Right lobe of liver (tissue), 6 donors: Measurements from ENCODE around the gene ANKRD44. TPM values are rescaled to one million over a fixed set of nuclear protein-coding genes. Genes with fewer than 3 reads are reported as not detected.

Source experiments
- ATAC-seq, 4 donors: fragments of 200-7000 bp; cut with Tn5 transposase; one replicate each; pipeline ENCODE4 v1.9.1; 2020; ENCODE audit warnings: mild to moderate bottlenecking in 4 of 4, moderate library complexity in 4 of 4
- DNase-seq, 3 donors: peaks; one replicate each; pipeline ENCODE4 v3.0.0-alpha.2; 2020
- H3K27ac ChIP-seq, 3 donors: fragments of 200-600 bp; one replicate each; pipeline ENCODE4 v1.8.0; 2022
- H3K27me3 ChIP-seq, 2 donors: fragments of 200-600 bp; one replicate each; pipeline ENCODE4 v1.8.0; 2022
- H3K36me3 ChIP-seq, 4 donors: fragments of 200-600 bp; sonication (generic) in 1 of 4; one replicate each; pipeline versions ENCODE4 v1.5.1 to v1.8.0; 2017 to 2022; ENCODE audit warnings: control low read depth in 1 of 4
- H3K4me1 ChIP-seq, 4 donors: fragments of 200-600 bp; sonication (generic) in 1 of 4; one replicate each; pipeline versions ENCODE4 v1.5.1 to v1.8.0; 2017 to 2022; ENCODE audit warnings: control low read depth in 1 of 4
- H3K4me3 ChIP-seq, 3 donors: fragments of 200-600 bp; one replicate each; pipeline ENCODE4 v1.8.0; 2022
- H3K9me3 ChIP-seq, 4 donors: fragments of 200-600 bp; sonication (generic) in 1 of 4; one replicate each; pipeline versions ENCODE4 v1.5.1 to v1.8.0; 2017 to 2022; ENCODE audit warnings: control low read depth in 1 of 4
- POLR2A ChIP-seq: fragments of 450-650 bp; IDR thresholded peaks from one replicate; pipeline ENCODE4 v1.6.1; 2017; ENCODE audit warnings: antibody characterized with exemption, mild to moderate bottlenecking
- WGBS: methylation state at CpG from one replicate; pipeline ENCODE4 v1.1.6; 2018; ENCODE audit warnings: low coverage, low lambda C conversion rate; ENCODE audit not compliant: insufficient coverage; ENCODE audit errors: missing lambda C conversion rate; 5-methylcytosine and 5-hydroxymethylcytosine counted together
- intact Hi-C, 2 donors: fragments of 100-400 bp; cut with DNase I; formaldehyde crosslinking; loops; one replicate each; pipeline versions ENCODE4 v1.11.2 to v1.14.1; 2022
- long read RNA-seq: library from polyadenylated mRNA; unstranded; transcript quantifications from one replicate; pipeline ENCODE4 v2.0.0, GENCODE V29; 2019
- total RNA-seq, 6 experiments: library from RNA; depleted of rRNA in 2 of 6; stranded (reverse); fragments of >200 nt in 2 of 6; fragmentation: NEBNext Ultra II Directional in 3 of 6; extraction: Animal tissue kit (Norgen Biotek cat#: 25700) in 3 of 6; gene quantifications; one replicate each; pipeline versions ENCODE4 v1.1.0 to v1.2.4, GENCODE V29; 2016 to 2023
- TF ChIP-seq, protein P1 (sequence below), 4 donors: fragments of 200-600 bp in 3 of 4; fragments of 450-650 bp in 1 of 4; IDR thresholded peaks; one replicate each; pipeline versions ENCODE4 v1.5.1 to v1.8.0; 2016 to 2022; ENCODE audit warnings: antibody characterized with exemption in 4 of 4, mild to moderate bottlenecking in 2 of 4
- donor health status: DM: no; HTN: yes; CAD: no.
- donor health status: DM: no; HTN: no; CAD: no.
- donor health status: DM: no; HTN: no; CAD: no.
- donor health status: DM: no; HTN: yes; CAD: no.
- donor health status: DM: no; HTN: yes; CAD: no.

ANKRD44 gene
- total RNA-seq: 10 to 100 TPM in 4 of 6 experiments, 1 to 10 TPM in 2; 7.9 to 19.5 (median 13.3) TPM
- long read RNA-seq, partial matches to known transcripts: 0 of 4 reads
- long read RNA-seq, other reads (novel, unspliced or antisense): 3 of 4 reads

GRCh38 chr2:197310271-197310985 lies at the start of gene ANKRD44:
ANKRD44 (minus strand) TSS chr2:197310780; CDS start chr2:197310604, 176 bp downstream.
- H3K27me3 ChIP-seq: no peaks in the 10 kb centered on the region
- H3K27ac ChIP-seq: peak within 1 kb of the TSS; percentile 66 to 94 (median 80)
- intact Hi-C loops: loop anchor here (10.0 kb wide), 2 partner anchors 106 to 116 kb away; no protein-coding TSS in a partner anchor
- peak; percentile 92 for TF ChIP-seq POLR2A
- TF ChIP-seq, protein P1, sequence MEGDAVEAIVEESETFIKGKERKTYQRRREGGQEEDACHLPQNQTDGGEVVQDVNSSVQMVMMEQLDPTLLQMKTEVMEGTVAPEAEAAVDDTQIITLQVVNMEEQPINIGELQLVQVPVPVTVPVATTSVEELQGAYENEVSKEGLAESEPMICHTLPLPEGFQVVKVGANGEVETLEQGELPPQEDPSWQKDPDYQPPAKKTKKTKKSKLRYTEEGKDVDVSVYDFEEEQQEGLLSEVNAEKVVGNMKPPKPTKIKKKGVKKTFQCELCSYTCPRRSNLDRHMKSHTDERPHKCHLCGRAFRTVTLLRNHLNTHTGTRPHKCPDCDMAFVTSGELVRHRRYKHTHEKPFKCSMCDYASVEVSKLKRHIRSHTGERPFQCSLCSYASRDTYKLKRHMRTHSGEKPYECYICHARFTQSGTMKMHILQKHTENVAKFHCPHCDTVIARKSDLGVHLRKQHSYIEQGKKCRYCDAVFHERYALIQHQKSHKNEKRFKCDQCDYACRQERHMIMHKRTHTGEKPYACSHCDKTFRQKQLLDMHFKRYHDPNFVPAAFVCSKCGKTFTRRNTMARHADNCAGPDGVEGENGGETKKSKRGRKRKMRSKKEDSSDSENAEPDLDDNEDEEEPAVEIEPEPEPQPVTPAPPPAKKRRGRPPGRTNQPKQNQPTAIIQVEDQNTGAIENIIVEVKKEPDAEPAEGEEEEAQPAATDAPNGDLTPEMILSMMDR (IDR thresholded peaks at IDR 0.05): peak; percentile 28 to 83 (median 54)
- DNase-seq (peak; percentile 95 to 97 (median 95)), ATAC-seq (peak; percentile 92 to 99 (median 95))
- peaks cover 0 to 20% (median 0%) of the 10 kb centered on the region in 4 donors for H3K4me1 ChIP-seq
- no CpG with 5 or more reads among the region's 102 CpGs for WGBS
- H3K36me3 ChIP-seq: no peaks in the 10 kb centered on the region
- H3K9me3 ChIP-seq: no peaks in the 10 kb centered on the region
- H3K4me3 ChIP-seq: peak within 1 kb of the TSS; percentile 59 to 67 (median 61)

DNA sequence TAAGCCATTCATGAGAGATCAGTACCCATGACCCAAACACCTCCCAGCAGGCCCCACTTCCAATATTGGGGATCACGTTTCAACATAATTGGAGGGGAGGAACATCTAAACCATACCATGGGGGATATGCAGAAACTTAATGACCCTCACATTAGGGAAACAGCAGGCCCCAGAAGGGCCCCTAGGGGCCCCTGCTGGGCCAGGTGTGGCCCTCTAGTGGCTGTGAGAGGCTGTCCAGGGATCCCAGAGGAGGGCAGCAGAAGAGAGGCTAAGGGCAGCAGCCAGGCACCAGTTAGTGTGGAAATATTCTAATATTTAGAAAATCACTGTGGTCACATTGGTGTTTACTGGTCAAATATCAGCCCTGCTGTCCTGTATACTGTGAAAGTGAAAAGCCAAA lies 49.3 kb upstream of the ANKRD44 start:
- no peaks in the 10 kb centered on the region for H3K9me3 ChIP-seq
- H3K27me3 ChIP-seq: no peaks in the 10 kb centered on the region
- DNase-seq (no peak), ATAC-seq (no peak)
- 88% methylated on average over 1 of the region's 1 CpG for WGBS
- no peak overlapping the region for H3K4me3 ChIP-seq
- H3K4me1 ChIP-seq: no peaks in the 10 kb centered on the region
- H3K27ac ChIP-seq: no peak overlapping the region
- no peaks in the 10 kb centered on the region for H3K36me3 ChIP-seq
- TF ChIP-seq, protein P1 (IDR thresholded peaks at IDR 0.05): no peak
- TF ChIP-seq POLR2A: no peak
- intact Hi-C loops: no loop called here

DNA sequence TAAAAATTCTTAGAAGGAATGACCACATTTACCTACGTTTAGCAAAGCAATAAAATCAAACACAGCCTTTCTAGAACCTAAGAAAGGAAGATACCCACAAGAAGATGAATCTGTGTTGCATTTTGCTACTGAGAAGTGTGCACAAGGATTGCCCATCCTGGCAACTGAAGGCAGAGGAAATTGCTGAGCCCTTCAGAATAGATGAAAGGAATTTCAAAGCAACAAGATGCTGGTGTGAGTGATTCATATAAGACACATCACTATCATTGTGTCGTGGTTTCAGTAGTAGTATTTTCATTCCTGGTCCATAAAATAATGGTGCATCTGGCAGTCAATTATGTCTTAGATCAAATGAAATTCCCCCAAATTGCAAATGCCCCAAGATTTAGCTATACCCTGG lies 48.4 kb upstream of the ANKRD44 start:
- H3K27ac ChIP-seq: no peak overlapping the region
- intact Hi-C loops: no loop called here
- no peaks in the 10 kb centered on the region for H3K27me3 ChIP-seq
- WGBS: 30% methylated on average over 2 of the region's 2 CpGs
- H3K4me1 ChIP-seq: no peaks in the 10 kb centered on the region
- no peak overlapping the region for H3K4me3 ChIP-seq
- no peak for ATAC-seq
- DNase-seq: no peak
- H3K9me3 ChIP-seq: no peaks in the 10 kb centered on the region
- no peaks in the 10 kb centered on the region for H3K36me3 ChIP-seq
- TF ChIP-seq, protein P1 (IDR thresholded peaks at IDR 0.05): no peak
- TF ChIP-seq POLR2A: no peak

- Histone ChIP-seq H3K27ac (no peak overlapping the region), H3K27me3 (no peaks in the 10 kb centered on the region), H3K36me3 (no peaks in the 10 kb centered on the region), H3K4me1 (no peaks in the 10 kb centered on the region), H3K4me3 (no peak overlapping the region), H3K9me3 (no peaks in the 10 kb centered on the region)
- TF ChIP-seq POLR2A: no peak
- TF ChIP-seq, protein P1 (IDR thresholded peaks at IDR 0.05): no peak
- no peak for ATAC-seq
- intact Hi-C loops: no loop called here
- no CpG with 5 or more reads among the region's 1 CpG for WGBS
- no peak for DNase-seq
Observed at GRCh38 chr2:197357986-197358385, 47.4 kb upstream of the ANKRD44 start.
